ENCODE results near the gene LRTM2. TPM values are rescaled to one million over a fixed set of nuclear protein-coding genes. Genes with fewer than 3 reads are reported as not detected.
"Not testable (repeated sequence)": the region's sequence is repeated elsewhere in the genome, so short reads cannot be mapped to it uniquely, and the experiment has no call there.

Gene LRTM2
- total RNA-seq, 1 experiment from 2014 or later: not detected

DNA sequence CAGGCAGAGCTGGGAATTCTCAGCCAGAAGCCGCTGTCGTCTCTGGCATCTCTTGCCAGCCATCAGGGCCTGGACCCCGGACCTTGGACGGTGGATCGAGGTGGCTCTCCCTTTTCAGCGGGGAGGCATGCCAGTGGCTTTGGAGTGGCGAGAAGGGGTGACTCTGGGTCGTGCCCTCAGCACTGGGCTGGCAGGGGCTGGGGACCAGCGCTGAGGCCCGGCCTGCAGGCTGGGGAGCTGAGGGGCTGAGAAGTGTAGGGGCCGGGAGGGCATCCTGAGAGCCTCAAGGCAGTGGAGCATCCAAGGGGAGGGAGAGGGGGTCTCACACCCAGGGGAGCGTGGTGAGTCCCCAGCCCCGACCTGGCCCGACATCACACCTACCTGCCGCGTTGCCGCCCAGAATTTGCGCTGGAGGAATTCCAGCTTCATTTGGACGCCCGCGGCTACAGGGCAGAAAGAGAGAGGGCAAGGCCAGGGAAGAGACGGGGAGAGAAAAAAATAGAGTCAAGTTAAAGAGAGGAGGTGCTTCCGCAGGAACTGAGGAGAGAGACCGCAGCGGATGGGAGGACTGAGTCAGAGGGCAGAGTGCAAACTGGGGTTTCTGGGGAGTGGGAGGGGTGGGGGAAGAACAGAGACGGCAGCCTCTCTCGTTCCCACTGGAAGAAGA, 9.0 kb upstream of the LRTM2 start:
- no peak for DNase-seq (ENCODE audit: low spot score)

GRCh38 chr12:1811948-1812291, 8.4 kb upstream of the LRTM2 start:
- no peak for DNase-seq (ENCODE audit: low spot score)

GRCh38 chr12:1812650-1813302, 7.6 kb upstream of the LRTM2 start:
- DNase-seq (ENCODE audit: low spot score): no peak

GRCh38 chr12:1814266-1814665, 6.1 kb upstream of the LRTM2 start:
- DNase-seq (ENCODE audit: low spot score): no peak

- DNase-seq (ENCODE audit: low spot score): no peak
Measured at GRCh38 chr12:1815108-1815507, 5.3 kb upstream of the LRTM2 start.

GRCh38 chr12:1815814-1816729, 4.3 kb upstream of the LRTM2 start:
- no peak for DNase-seq (ENCODE audit: low spot score)

GRCh38 chr12:1816730-1817348, 3.5 kb upstream of the LRTM2 start:
- DNase-seq (ENCODE audit: low spot score): no peak

GRCh38 chr12:1817928-1818327, 2.4 kb upstream of the LRTM2 start:
- not testable (repeated sequence) for DNase-seq (ENCODE audit: low spot score)

DNA sequence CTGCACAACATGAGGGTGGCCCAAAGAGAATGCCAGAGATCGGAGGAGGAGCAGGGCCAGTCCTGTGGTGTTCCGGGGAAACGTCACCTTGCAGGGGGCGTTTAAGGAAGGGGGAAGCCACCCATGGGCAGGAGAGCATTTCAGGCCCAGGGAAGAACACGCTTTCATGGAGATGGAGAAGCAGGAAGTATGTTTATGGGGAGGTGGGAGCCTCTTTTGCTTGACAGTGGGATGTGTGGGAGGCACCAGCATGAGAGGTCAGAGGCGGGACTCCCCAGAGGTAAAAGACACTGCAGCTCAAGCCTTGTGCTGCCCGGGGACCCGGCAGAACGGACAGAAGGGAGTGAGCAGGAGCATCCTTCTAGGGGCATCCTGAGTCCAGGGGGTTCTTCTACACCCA, 1.3 kb upstream of the LRTM2 start:
- DNase-seq (ENCODE audit: low spot score): no peak

DNA sequence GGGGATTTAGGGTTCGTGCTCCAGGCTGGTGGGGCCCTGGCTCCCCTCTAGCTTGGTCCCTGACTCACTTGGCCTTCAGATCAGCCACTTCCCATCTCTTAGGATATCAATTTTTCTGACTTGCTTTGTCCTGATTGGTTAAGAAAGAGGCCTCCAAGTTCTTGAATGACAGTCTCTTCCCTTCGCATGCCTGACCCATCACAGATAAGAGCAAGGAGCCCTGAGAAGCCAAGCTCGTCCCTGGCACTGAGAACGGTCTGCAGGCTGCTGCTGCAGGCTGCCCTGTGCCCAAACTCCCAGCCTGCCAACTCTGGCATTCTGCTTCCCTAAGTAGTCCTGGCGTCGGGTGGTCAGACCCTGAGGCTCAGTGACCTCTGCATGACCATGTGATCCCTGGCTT, 794 bp upstream of the LRTM2 start:
- no peak for DNase-seq (ENCODE audit: low spot score)

DNA sequence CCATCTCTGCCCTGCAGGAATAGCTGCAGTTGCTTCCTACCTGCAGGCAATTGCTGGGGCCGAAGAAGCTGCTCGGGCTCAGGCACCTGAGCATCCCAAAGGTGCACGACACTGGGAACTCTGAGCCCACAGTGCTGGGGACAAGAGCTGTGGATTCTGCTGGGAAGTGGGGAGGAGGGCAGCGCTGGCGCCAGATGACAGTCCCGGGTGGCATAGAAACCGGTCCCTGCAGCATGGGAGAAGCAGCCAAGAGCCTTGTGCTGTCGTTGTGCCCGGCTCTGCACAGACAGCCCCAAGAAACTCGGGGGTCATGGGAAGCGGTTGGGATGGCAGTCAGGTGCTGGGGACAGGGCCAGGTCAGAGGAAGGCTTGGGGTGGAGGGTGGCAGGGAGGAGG, 529 bp downstream of the LRTM2 start:
- no peak for DNase-seq (ENCODE audit: low spot score)

DNA sequence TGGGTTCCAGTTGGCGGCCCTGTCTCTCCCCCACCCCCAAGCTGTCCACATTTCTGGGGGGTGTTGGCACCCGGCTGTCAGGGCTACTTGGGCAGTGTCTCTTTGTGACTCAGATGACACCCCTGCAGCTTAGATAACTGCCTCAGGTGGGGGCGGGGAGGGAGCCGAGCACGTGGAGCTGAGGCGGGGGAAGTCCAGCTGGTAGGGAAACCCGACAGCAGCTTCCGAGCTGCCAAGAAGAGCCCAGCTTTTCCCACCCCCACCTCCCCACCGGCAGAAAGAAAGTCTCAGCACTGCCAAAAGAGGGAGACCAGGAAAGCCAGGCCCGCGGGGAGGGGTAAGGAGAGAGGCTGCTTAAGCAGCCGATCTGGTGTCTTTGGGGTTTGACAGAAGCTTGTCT, 1.4 kb downstream of the LRTM2 start:
- DNase-seq (ENCODE audit: low spot score): no peak

GRCh38 chr12:1822699-1823098, 2.3 kb downstream of the LRTM2 start:
- DNase-seq (ENCODE audit: low spot score): no peak

GRCh38 chr12:1823237-1823636, 2.9 kb downstream of the LRTM2 start:
- DNase-seq (ENCODE audit: low spot score): no peak

DNA sequence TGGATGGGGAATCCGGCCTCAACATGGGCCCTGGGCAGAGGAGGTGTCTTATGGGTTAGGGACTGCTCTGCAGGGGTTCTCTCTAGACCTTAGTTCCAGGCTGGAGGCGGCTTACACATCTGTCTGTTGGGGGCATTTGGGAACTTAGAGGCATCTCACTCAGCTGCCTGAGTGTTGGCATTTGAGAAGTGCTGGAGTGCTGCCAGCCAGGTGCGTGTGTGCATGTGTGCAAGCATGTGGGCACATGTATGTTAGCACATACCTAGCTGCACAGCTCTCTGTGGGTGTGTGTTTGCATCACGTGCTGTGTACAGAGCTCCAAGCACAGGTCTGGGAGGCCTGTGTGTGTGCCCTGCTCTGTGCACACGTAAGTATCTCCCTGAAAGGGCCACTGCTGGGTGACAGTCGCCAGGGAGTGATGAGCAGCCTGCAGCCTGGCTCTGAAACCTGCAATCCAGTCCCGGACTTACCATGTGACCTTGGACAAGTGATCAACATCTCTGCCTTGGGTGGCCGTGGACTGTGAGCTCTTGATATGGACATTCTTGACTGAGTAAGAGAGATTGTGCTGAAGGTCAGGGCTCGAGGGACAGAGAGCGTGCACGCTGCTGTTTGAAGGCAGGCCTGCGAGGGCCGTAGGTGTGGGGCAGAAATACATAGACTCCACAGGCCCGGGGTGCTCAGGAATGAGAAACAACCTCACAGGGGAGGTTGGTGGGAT, 5.2 kb downstream of the LRTM2 start:
- no peak for DNase-seq (ENCODE audit: low spot score)

DNA sequence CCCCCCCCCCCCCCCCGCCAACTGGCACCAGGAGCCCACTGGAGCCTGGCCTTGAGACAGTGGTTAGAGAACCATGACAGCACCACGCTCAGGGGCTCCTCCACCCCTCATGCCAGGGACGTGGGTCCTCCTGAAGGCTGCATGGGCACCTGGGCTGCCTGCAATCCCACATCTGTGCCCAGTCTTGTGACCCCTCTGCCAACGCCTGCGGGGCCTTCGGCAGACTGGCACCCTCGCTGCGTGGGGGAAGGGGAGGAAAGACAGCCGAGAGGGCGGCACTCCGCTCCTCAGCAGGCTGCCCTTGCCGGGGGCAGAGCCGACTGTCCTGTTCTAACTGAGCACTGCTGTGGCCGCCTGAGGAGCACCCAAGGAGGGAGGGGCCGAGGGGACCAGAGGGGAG, 6.0 kb downstream of the LRTM2 start:
- DNase-seq (ENCODE audit: low spot score): no peak

GRCh38 chr12:1826867-1827705, 6.7 kb downstream of the LRTM2 start:
- no peak for DNase-seq (ENCODE audit: low spot score)

DNA sequence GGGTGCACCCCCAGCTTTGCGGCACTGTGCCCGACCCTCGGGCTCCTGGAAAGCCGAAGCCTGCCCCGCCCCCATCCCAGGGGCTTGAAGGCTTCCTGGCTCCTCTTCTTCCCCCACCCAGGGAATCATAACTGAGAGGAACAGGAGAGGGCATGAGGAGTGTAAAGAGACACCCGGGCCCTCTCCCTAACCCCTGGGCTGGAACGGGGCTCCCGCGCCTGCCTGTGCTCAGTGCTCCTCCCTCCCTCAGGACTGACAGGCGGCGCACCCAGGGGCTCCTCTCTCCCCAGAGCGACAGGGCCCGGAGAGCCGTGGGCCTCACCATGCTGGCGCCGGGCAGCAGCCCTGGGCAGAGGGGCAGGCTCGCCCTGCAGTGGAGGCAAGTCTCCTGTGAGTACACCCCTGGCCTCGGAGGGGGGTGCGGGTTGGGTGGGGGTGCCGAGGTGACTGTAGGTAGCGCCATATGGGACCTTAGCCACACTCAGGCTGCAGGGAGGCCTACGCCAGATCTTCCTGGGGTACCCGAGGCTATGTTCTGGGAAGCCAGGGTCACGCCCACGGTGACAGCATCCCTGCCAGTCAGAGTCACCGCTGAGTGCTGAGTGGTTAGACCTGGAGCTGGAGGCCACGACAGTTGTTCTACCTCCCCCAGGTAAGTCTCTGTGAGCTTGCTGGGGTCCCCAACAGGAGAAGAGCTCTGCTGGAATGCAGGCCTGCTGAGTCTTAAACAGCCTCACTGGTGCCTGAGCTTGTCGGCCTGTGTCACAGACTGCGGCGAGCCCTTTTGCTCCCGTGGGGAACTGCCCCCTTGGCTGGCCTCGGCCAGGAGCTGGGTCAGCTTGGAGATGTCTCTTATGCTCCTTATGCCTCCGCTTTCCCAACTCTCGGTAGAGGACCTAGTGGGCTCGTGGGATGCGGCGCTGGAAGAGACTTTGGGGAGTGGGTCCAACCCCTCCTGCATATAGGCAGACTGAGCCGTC, 7.8 kb downstream of the LRTM2 start:
- no peak for DNase-seq (ENCODE audit: low spot score)

- no peak for DNase-seq (ENCODE audit: low spot score)
Measured at GRCh38 chr12:1828856-1829255, 8.5 kb downstream of the LRTM2 start.

All from HT-29 (cell line).